ENCODE results near the gene CAMKMT.

DNA sequence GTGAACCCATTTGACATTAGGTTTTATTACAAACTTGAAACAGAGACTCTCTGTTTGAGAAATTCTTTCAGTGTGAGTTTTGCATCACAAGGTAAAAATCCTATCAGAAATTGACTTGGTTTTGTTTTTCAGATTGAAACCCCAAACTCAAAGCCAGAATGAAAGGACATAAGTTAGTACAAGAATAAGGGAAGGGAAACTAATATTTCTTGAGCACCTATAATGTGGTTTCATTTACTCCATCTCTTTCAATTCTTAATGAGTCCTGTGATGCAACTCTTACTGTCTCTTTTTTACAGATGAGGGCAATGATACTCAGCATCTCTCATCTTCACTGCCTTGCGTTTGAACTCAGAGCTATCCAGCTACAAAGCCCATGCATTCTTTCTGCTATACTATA is 369.8 kb downstream of the CAMKMT start:
- TF ChIP-seq YY1 (IDR thresholded peaks at IDR 0.05; ENCODE audit: insufficient read depth, insufficient read length) (no peak), ZNF274 (IDR thresholded peaks at IDR 0.05; ENCODE audit: low read depth, low read length) (no peak)

Data from NT2/D1 (cell line).